ENCODE measurements around the gene IFNL2.

- TF ChIP-seq YY1 (IDR thresholded peaks at IDR 0.05; ENCODE audit: insufficient read depth, insufficient read length) (no peak), SUZ12 (IDR thresholded peaks at IDR 0.05; ENCODE audit: extremely low read depth, insufficient read depth, insufficient read length) (no peak)
Measured at GRCh38 chr19:39265321-39265916, 2.8 kb upstream of the IFNL2 start.

Data from NT2/D1 (cell line).